Right cardiac atrium (tissue), 5 donors: ENCODE results near the gene ZNF581. TPM values are rescaled to one million over a fixed set of nuclear protein-coding genes. Genes with fewer than 3 reads are reported as not detected.

Experiments
- ATAC-seq, 2 donors: fragments of 200-7000 bp; cut with Tn5 transposase; one replicate each; pipeline versions ENCODE4 v1.8.0 to v1.9.1; 2020; ENCODE audit warnings: moderate library complexity in 2 of 2, mild to moderate bottlenecking in 1 of 2
- DNase-seq, 3 donors: peaks; one replicate each; pipeline ENCODE4 v3.0.0-alpha.2; 2020
- H3K27ac ChIP-seq: one replicate; pipeline ENCODE4 v1.5.1; 2013; ENCODE audit warnings: mild to moderate bottlenecking, low read length, control low read depth, moderate library complexity
- H3K27me3 ChIP-seq: one replicate; pipeline ENCODE4 v1.6.1; 2013; ENCODE audit not compliant: control insufficient read depth, insufficient read depth
- H3K4me1 ChIP-seq: one replicate; pipeline ENCODE4 v1.6.1; 2013; ENCODE audit warnings: low read length; ENCODE audit not compliant: control insufficient read depth, insufficient read depth
- H3K4me3 ChIP-seq: one replicate; pipeline ENCODE4 v1.5.1; 2013; ENCODE audit warnings: low read length, control low read depth
- H3K9me3 ChIP-seq: one replicate; pipeline ENCODE4 v1.6.1; 2013; ENCODE audit warnings: low read length; ENCODE audit not compliant: control insufficient read depth
- WGBS: extraction: QIAGEN DNeasy Blood & Tissue Kit; methylation state at CpG from one replicate; pipeline ENCODE4 v1.1.7; 2013; 5-methylcytosine and 5-hydroxymethylcytosine counted together
- intact Hi-C, 4 donors: fragments of 100-400 bp; cut with DNase I; formaldehyde crosslinking; loops; one replicate each; pipeline versions ENCODE4 v1.11.0 to v1.14.0; 2022 to 2023
- polyA plus RNA-seq: library from polyadenylated mRNA; stranded (reverse); fragments of 200-250 nt; gene quantifications from one replicate; pipeline ENCODE4 v1.2.3, GENCODE V29; 2013
- total RNA-seq, 4 donors: library from RNA; stranded (reverse); fragmentation: NEBNext Ultra II Directional; extraction: Animal tissue kit (Norgen Biotek cat#: 25700); gene quantifications; one replicate each; pipeline ENCODE4 v1.2.1, GENCODE V29; 2021
- donor health status: healthy with polysubstance abuse.
- donor health status: DM: no; HTN: yes; CAD: no.
- donor health status: DM: no; HTN: no; CAD: no.
- donor health status: DM: no; HTN: yes; CAD: no; lungs with severe emphysema.
- donor health status: DM: yes; HTN: yes; CAD: no.

ZNF581 gene
- total and polyA plus RNA-seq, 5 donors, result 6.3 to 12.5 (median 9.2) TPM

GRCh38 chr19:55676383-55676782 is 32.9 kb downstream of the ZNF581 start:
- peak overlapping the region; percentile 79 for H3K4me3 ChIP-seq
- DNase-seq, result peak in 2 of 3 donors; percentile 42 to 76
- H3K4me1 ChIP-seq, result peaks cover 5% of the 10 kb centered on the region
- intact Hi-C loops, result no loop called here
- no peak for ATAC-seq
- no peaks in the 10 kb centered on the region for H3K27me3 ChIP-seq
- no peaks in the 10 kb centered on the region for H3K9me3 ChIP-seq
- 41% methylated on average over 5 of the region's 5 CpGs for WGBS
- H3K27ac ChIP-seq, result peak overlapping the region; percentile 59

GRCh38 chr19:55676889-55677505 is 33.5 kb downstream of the ZNF581 start:
- ATAC-seq (no peak), DNase-seq (peak in 1 of 3 donors; percentile 2)
- peak overlapping the region; percentile 59 for H3K27ac ChIP-seq
- H3K4me3 ChIP-seq, result peak overlapping the region; percentile 79
- peaks cover 5% of the 10 kb centered on the region for H3K4me1 ChIP-seq
- WGBS, result 69% methylated on average over 7 of the region's 7 CpGs
- H3K27me3 ChIP-seq, result no peaks in the 10 kb centered on the region
- intact Hi-C loops, result no loop called here
- H3K9me3 ChIP-seq, result no peaks in the 10 kb centered on the region

DNA sequence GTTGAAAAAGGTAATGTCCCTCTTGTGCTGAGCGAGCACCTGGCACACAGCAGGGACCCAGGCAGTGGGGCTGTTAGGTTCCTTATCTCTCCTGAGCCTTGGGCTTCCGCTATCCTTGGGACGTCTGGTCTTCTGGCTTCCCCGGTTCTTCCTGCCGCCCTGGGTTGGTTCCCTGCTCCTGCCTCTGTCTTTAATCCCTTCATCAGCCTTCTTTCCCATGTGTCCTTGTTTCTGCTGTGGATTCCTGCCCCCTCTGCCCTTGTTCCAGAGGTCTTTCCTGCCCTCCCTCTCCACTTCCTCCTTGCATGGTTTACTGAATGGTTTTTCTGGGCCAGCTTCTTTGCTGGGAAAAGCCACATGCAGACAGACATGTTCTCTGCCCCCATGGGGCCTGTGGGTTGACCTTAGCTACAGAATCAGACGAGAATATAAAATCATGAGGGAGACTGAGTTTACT is 34.2 kb downstream of the ZNF581 start:
- Histone ChIP-seq H3K27me3 (no peaks in the 10 kb centered on the region), H3K9me3 (no peaks in the 10 kb centered on the region), H3K4me3 (no peak overlapping the region), H3K27ac (peak overlapping the region; percentile 59), H3K4me1 (peaks cover 5% of the 10 kb centered on the region)
- intact Hi-C loops, result no loop called here
- peak in 1 of 3 donors; percentile 39 for DNase-seq
- peak in 1 of 2 donors; percentile 2 for ATAC-seq
- 36% methylated on average over 6 of the region's 6 CpGs for WGBS

DNA sequence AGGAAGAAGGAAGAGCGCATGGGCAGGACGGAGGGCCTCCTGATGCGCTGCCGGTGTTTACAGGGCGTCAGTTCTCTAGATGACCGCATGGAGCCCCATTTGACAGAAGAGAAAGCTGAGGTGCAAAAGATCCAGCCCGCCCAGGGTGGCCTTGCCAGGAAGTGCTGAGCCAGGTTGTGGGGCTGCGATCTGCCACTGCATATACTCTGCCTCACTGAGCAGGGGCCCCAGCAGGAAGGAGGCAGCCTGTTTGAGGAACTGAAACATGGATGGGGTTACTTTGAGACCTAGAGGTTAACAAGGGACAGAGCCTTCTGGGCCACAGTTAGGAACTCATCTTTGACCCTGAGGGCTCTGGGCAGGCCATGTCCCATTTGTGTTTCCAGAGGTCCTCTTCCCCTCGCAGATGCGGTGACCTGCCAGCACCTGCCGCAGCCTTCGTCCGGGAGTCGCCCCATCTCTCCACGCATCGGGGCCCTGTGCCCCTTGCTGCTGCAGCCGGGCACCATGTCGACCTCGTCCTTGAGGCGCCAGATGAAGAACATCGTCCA is 34.7 kb downstream of the ZNF581 start:
- ATAC-seq (peak in 1 of 2 donors; percentile 1), DNase-seq (peak in 2 of 3 donors; percentile 78 to 85)
- Histone ChIP-seq H3K27ac (no peak overlapping the region), H3K27me3 (no peaks in the 10 kb centered on the region), H3K9me3 (no peaks in the 10 kb centered on the region), H3K4me1 (peaks cover 5% of the 10 kb centered on the region), H3K4me3 (no peak overlapping the region)
- intact Hi-C loops, result no loop called here
- 80% methylated on average over 21 of the region's 21 CpGs for WGBS

DNA sequence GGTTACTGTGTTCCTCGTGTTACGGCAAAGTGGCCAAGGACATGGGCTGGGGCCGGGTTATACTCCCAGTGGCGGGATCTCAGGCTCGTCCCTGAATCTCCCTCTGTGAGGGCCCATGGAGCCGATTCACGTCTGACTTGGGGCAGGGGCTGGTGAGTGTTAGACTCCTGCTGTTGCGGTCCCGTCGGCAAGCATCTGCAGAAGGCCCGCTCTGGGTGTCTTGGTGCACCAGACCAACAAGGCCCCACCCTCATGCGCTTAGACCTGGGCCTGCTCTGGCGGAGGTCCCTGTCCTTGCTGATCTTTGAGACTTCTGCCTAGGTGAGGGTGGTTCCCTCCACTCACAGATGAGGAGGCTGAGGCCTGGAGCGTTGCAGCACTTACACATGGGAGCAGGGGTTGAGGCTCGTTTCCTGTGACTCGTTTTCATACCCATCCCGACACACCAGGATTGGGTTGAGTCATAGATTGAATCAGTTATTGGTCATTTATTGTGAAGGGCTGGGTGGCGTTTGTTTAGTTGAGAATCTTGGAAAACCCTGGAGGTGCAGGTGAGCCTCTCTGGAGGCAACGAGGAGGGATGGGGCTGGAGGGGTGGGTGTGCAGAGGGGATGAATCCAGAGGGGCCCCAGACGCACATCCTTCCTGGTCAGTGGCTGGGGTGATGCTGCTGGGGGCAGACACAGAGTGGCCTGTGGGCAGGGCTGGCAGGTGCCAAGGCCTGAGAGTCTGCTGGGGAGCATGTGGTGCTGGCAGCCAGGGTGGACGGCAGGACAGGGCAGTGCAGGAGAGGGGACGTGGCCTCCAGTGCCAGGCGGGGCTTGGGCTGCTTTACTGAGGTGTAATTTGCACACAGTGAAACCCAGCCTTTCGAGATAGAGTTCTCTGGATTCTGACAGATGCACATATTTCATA is 36.2 kb downstream of the ZNF581 start:
- DNase-seq (peak in 1 of 3 donors; percentile 62), ATAC-seq (no peak)
- peaks cover 5% of the 10 kb centered on the region for H3K4me1 ChIP-seq
- WGBS, result 85% methylated on average over 24 of the region's 24 CpGs
- no peaks in the 10 kb centered on the region for H3K9me3 ChIP-seq
- H3K27ac ChIP-seq, result no peak overlapping the region
- intact Hi-C loops, result no loop called here
- H3K27me3 ChIP-seq, result no peaks in the 10 kb centered on the region
- no peak overlapping the region for H3K4me3 ChIP-seq

DNA sequence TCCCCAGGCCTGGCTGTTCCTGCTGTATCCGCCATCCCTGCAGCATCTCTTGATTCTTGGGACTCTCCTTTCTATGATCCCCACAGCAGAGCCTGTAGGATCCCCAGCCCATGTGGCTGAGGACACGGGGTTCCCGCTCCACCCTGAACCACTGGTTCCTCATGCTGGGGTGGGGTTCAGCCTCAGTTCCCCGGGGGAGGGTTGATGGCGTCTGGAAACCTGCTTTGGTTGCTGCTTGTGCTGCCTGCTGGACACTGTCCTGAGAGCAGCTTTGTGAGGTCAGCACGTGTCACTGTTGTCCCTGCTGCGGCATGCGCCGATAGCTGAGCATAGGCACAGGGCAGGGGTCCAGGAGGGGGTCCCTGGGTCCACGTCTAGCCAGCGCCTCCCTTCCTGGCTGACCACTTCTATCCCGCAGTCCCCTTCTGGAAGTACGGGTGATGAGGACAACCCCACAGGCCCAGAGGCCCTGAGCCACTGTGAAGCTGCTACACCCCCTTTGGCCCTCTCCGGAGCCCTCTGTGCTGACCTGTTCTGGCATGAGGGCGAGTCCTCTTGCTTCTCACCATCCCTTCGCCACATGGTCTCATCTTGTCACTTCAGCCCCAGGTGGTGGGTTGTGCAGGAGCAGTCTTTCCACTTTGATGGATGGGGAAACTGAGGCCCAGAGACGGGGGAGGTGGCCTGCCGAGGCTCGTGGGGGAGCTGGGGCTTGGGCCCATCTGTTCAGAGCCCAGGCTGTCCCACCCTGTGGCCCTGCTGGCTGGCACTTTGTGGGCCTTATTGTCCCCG is 37.1 kb downstream of the ZNF581 start:
- no peak overlapping the region for H3K27ac ChIP-seq
- no peak for ATAC-seq
- peaks cover 5% of the 10 kb centered on the region for H3K4me1 ChIP-seq

GRCh38 chr19:55681131-55682092 is 38.0 kb downstream of the ZNF581 start:
- Histone ChIP-seq H3K4me1 (peaks cover 5% of the 10 kb centered on the region), H3K9me3 (no peaks in the 10 kb centered on the region), H3K27ac (no peak overlapping the region), H3K4me3 (no peak overlapping the region), H3K27me3 (no peaks in the 10 kb centered on the region)
- WGBS, result 83% methylated on average over 9 of the region's 9 CpGs
- intact Hi-C loops, result no loop called here
- DNase-seq (no peak), ATAC-seq (no peak)

More for the DNA sequence above, 37.1 kb downstream of the ZNF581 start:
- no peaks in the 10 kb centered on the region for H3K27me3 ChIP-seq
- H3K9me3 ChIP-seq, result no peaks in the 10 kb centered on the region
- peak in 1 of 3 donors; percentile 53 for DNase-seq
- 90% methylated on average over 20 of the region's 20 CpGs for WGBS
- no peak overlapping the region for H3K4me3 ChIP-seq
- intact Hi-C loops, result no loop called here

DNA sequence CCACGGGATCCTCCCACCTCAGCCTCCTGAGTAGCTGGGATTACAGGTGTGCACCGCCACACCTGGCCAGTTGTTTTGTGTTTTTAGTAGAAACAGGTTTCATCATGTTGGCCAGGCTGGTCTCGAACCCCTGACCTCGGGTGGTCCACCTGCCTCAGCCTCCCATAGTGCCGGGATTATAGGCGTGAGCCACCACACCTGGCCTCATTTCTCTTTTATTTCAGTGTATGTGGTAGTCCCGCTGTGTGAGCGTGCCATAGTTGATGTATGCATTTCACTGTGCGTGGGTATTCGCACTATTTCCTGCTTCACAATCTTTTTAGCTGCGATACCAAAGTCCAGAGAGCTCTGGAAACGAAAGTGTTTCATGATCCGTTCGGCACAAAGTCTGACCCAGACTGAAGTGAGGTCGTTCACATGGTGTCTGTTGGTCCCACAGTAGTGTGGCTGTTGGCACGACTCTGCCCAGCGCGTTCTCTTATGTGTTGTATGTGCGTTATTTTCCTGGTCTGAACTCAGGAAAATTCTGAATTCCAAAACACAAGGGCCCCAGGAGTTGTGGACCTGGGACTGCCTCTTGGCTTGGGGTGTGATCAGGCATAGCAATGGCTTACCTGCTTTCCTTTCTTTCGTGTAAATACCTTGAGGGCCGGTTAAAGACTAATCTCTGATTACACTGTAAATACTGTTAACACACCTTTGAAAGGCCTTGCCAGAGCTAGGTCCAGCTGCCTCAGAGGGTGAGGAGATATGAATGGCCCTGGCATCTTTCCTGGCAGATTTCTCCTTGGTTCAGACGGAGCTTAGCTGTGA is 40.2 kb downstream of the ZNF581 start:
- H3K4me1 ChIP-seq, result no peaks in the 10 kb centered on the region
- no peak overlapping the region for H3K4me3 ChIP-seq
- intact Hi-C loops, result no loop called here
- no peak overlapping the region for H3K27ac ChIP-seq
- DNase-seq, result peak in 2 of 3 donors; percentile 6 to 17
- WGBS, result 83% methylated on average over 22 of the region's 22 CpGs
- H3K27me3 ChIP-seq, result no peaks in the 10 kb centered on the region
- no peaks in the 10 kb centered on the region for H3K9me3 ChIP-seq
- no peak for ATAC-seq

DNA sequence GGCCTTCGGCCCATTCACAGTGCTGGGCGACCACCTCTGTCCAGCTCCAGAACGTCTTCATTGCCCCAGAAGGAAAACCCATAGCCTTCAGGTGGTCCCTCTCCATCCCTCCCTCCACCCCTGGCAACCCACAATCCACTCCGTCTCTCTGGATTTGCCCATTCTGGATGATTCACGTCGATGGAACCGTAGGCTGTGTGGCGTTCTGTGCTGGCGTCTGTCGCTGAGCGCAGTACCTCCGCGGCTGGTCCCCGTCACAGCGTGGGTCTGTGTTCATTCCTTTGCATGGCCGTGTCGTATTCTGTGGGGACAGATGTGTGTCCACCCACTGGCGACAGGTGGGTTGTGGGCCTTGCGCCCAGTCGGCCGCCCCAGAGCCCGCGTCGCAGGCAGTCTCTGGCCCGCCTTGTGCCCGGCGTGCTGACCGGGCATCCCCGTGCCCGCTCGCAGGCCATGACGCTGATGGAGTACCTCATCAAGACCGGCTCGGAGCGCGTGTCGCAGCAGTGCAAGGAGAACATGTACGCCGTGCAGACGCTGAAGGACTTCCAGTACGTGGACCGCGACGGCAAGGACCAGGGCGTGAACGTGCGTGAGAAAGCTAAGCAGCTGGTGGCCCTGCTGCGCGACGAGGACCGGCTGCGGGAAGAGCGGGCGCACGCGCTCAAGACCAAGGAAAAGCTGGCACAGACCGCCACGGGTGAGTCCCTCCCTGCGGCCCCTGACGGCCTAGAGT is 41.7 kb downstream of the ZNF581 start:
- no peak for ATAC-seq
- H3K4me3 ChIP-seq, result no peak overlapping the region
- 96% methylated on average over 60 of the region's 60 CpGs for WGBS
- no peaks in the 10 kb centered on the region for H3K4me1 ChIP-seq
- H3K27me3 ChIP-seq, result no peaks in the 10 kb centered on the region
- intact Hi-C loops, result no loop called here
- H3K27ac ChIP-seq, result no peak overlapping the region
- H3K9me3 ChIP-seq, result no peaks in the 10 kb centered on the region
- peak in 2 of 3 donors; percentile 46 to 49 for DNase-seq
